Measurements from ENCODE around the gene MAP4K4. TPM values are rescaled to one million over a fixed set of nuclear protein-coding genes. Genes with fewer than 3 reads are reported as not detected.

The MAP4K4 gene
- total RNA-seq, 3 donors from 2014 or later, result 26.4 to 54.6 (median 34.2) TPM

DNA sequence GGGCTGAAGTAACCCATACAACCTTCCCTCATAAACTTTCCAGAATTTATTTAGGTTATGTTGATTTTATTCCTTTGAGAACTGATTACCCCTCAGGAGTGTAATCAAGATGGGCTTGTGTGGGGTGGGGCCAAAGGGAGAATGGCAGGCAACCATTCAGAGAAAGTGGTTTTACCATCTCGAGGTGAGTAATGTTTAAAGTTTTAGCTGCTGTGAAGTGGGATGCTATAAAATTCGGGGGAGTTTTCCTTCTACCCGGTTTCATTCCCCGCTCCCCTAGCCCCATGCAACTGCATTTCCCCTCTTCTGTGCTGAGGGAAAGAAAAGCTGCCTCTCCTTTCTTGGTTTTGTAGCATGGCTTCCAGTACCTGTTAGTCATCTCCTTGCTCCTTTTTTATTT, 34.7 kb downstream of the MAP4K4 start:
- TF ChIP-seq, protein P1, sequence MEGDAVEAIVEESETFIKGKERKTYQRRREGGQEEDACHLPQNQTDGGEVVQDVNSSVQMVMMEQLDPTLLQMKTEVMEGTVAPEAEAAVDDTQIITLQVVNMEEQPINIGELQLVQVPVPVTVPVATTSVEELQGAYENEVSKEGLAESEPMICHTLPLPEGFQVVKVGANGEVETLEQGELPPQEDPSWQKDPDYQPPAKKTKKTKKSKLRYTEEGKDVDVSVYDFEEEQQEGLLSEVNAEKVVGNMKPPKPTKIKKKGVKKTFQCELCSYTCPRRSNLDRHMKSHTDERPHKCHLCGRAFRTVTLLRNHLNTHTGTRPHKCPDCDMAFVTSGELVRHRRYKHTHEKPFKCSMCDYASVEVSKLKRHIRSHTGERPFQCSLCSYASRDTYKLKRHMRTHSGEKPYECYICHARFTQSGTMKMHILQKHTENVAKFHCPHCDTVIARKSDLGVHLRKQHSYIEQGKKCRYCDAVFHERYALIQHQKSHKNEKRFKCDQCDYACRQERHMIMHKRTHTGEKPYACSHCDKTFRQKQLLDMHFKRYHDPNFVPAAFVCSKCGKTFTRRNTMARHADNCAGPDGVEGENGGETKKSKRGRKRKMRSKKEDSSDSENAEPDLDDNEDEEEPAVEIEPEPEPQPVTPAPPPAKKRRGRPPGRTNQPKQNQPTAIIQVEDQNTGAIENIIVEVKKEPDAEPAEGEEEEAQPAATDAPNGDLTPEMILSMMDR (IDR thresholded peaks at IDR 0.05), result no peak
- ATAC-seq, result no peak
- peaks cover 4% of the 10 kb centered on the region for H3K4me1 ChIP-seq (ENCODE audit: low read depth)

GRCh38 chr2:101732773-101733256, 35.3 kb downstream of the MAP4K4 start:
- H3K36me3 ChIP-seq (ENCODE audit: low read depth), result no peaks in the 10 kb centered on the region
- intact Hi-C loops (cut with DNase I, micrococcal nuclease), result no loop called here
- H3K9me3 ChIP-seq, result no peaks in the 10 kb centered on the region
- DNase-seq, result no peak
- no peak for ATAC-seq
- H3K4me3 ChIP-seq, result no peak overlapping the region
- H3K4me1 ChIP-seq (ENCODE audit: low read depth), result peaks cover 7% of the 10 kb centered on the region
- TF ChIP-seq, protein P1 (IDR thresholded peaks at IDR 0.05), result no peak

More for the DNA sequence above, 34.7 kb downstream of the MAP4K4 start:
- DNase-seq, result no peak
- H3K4me3 ChIP-seq, result no peak overlapping the region
- no peaks in the 10 kb centered on the region for H3K36me3 ChIP-seq (ENCODE audit: low read depth)
- intact Hi-C loops (cut with DNase I, micrococcal nuclease), result no loop called here
- no peaks in the 10 kb centered on the region for H3K9me3 ChIP-seq

DNA sequence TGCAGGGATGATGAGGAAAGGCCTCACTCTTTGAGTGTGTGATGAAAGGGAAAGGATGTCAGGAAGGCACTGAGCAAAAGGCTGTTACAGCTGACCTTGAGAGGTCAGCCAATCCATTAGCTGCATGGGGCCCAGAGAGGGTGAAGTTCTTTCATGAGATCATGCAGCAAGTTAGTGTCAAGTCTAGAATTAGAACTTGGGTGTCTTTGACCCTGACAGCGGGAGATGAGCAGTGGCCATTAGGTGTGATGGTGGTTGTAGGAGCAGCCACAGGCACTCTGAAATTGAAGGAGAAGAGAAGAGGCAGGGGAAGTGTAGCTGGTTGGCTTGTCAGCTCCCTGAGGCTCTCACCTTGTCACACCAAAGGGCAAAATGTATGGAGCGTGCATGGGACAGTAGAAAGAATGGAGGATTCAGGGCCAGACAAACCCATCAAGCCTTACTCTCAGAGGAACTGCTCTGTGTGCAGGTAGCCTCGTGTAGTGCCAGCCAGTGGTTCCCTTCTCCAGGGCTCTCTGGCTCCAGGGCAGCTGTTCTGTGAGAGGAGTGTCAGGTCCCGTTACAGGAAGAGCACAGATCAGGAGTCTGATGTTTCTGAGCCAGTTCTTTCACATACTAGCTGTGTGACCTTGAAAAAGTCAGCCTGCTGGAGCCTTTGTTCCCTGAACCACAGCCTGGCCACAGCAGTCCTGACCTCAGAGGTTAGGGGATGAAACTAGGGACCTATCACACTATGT, 35.9 kb downstream of the MAP4K4 start:
- H3K4me3 ChIP-seq, result no peak overlapping the region
- ATAC-seq (no peak), DNase-seq (no peak)
- H3K4me1 ChIP-seq (ENCODE audit: low read depth), result peaks cover 7% of the 10 kb centered on the region
- H3K36me3 ChIP-seq (ENCODE audit: low read depth), result no peaks in the 10 kb centered on the region
- H3K9me3 ChIP-seq, result no peaks in the 10 kb centered on the region
- TF ChIP-seq, protein P1 (IDR thresholded peaks at IDR 0.05), result no peak
- intact Hi-C loops (cut with DNase I, micrococcal nuclease), result no loop called here

GRCh38 chr2:101734505-101735165, 37.1 kb downstream of the MAP4K4 start:
- Histone ChIP-seq H3K4me1 (ENCODE audit: low read depth) (peaks cover 7% of the 10 kb centered on the region), H3K36me3 (ENCODE audit: low read depth) (no peaks in the 10 kb centered on the region), H3K9me3 (no peaks in the 10 kb centered on the region), H3K4me3 (no peak overlapping the region)
- TF ChIP-seq, protein P1 (IDR thresholded peaks at IDR 0.05), result no peak
- no peak for ATAC-seq
- DNase-seq, result no peak
- intact Hi-C loops (cut with DNase I, micrococcal nuclease), result no loop called here

GRCh38 chr2:101735166-101735533, 37.6 kb downstream of the MAP4K4 start:
- ATAC-seq (no peak), DNase-seq (no peak)
- H3K9me3 ChIP-seq, result no peaks in the 10 kb centered on the region
- no peak overlapping the region for H3K4me3 ChIP-seq
- peaks cover 7% of the 10 kb centered on the region for H3K4me1 ChIP-seq (ENCODE audit: low read depth)
- TF ChIP-seq, protein P1 (IDR thresholded peaks at IDR 0.05), result no peak
- intact Hi-C loops (cut with DNase I, micrococcal nuclease), result no loop called here
- H3K36me3 ChIP-seq (ENCODE audit: low read depth), result no peaks in the 10 kb centered on the region

All from mucosa of descending colon (tissue), 3 donors.